Measurements from ENCODE around the gene PTTG1. TPM values are rescaled to one million over a fixed set of nuclear protein-coding genes. Genes with fewer than 3 reads are reported as not detected.

Gene PTTG1
- total and polyA plus RNA-seq, 4 donors = 36.9 to 53.8 (median 40.9) TPM

GRCh38 chr5:160450164-160450932, 28.7 kb downstream of the PTTG1 start:
- H3K27me3 ChIP-seq (ENCODE audit: control insufficient read depth, insufficient read depth, low read length) = no peaks in the 10 kb centered on the region
- H3K4me3 ChIP-seq (ENCODE audit: low read depth, low read length) = no peak overlapping the region
- no peaks in the 10 kb centered on the region for H3K4me1 ChIP-seq (ENCODE audit: control insufficient read depth, insufficient read depth, low read length)
- H3K9me3 ChIP-seq (ENCODE audit: control insufficient read depth, insufficient read depth, low read length) = no peaks in the 10 kb centered on the region
- WGBS (ENCODE audit: insufficient coverage) = 94% methylated on average over 3 of the region's 9 CpGs
- no peak overlapping the region for H3K27ac ChIP-seq (ENCODE audit: low read depth, low read length)
- H3K36me3 ChIP-seq (ENCODE audit: control insufficient read depth, insufficient read depth, low read length) = no peaks in the 10 kb centered on the region
- DNase-seq (ENCODE audit: low read depth in 4 of 6, low spot score in 6 of 6) = no peak

- H3K27ac ChIP-seq (ENCODE audit: low read depth, low read length) = no peak overlapping the region
- WGBS (ENCODE audit: insufficient coverage) = 96% methylated on average over 2 of the region's 2 CpGs
- H3K9me3 ChIP-seq (ENCODE audit: control insufficient read depth, insufficient read depth, low read length) = no peaks in the 10 kb centered on the region
- DNase-seq (ENCODE audit: low read depth in 4 of 6, low spot score in 6 of 6) = no peak
- H3K27me3 ChIP-seq (ENCODE audit: control insufficient read depth, insufficient read depth, low read length) = no peaks in the 10 kb centered on the region
- H3K4me3 ChIP-seq (ENCODE audit: low read depth, low read length) = no peak overlapping the region
- H3K4me1 ChIP-seq (ENCODE audit: control insufficient read depth, insufficient read depth, low read length) = no peaks in the 10 kb centered on the region
- no peaks in the 10 kb centered on the region for H3K36me3 ChIP-seq (ENCODE audit: control insufficient read depth, insufficient read depth, low read length)
These were observed 29.6 kb downstream of the PTTG1 start for GRCh38 chr5:160451281-160451680.

GRCh38 chr5:160452036-160452435, 30.4 kb downstream of the PTTG1 start:
- no peaks in the 10 kb centered on the region for H3K27me3 ChIP-seq (ENCODE audit: control insufficient read depth, insufficient read depth, low read length)
- DNase-seq (ENCODE audit: low read depth in 4 of 6, low spot score in 6 of 6) = no peak

GRCh38 chr5:160452795-160453194, 31.1 kb downstream of the PTTG1 start:
- H3K27me3 ChIP-seq (ENCODE audit: control insufficient read depth, insufficient read depth, low read length) = no peaks in the 10 kb centered on the region
- H3K27ac ChIP-seq (ENCODE audit: low read depth, low read length) = no peak overlapping the region
- no peaks in the 10 kb centered on the region for H3K36me3 ChIP-seq (ENCODE audit: control insufficient read depth, insufficient read depth, low read length)
- H3K4me3 ChIP-seq (ENCODE audit: low read depth, low read length) = no peak overlapping the region
- H3K4me1 ChIP-seq (ENCODE audit: control insufficient read depth, insufficient read depth, low read length) = no peaks in the 10 kb centered on the region
- 81% methylated on average over 5 of the region's 6 CpGs for whole genome bisulfite sequencing (ENCODE audit: insufficient coverage)
- no peaks in the 10 kb centered on the region for H3K9me3 ChIP-seq (ENCODE audit: control insufficient read depth, insufficient read depth, low read length)
- no peak for DNase-seq (ENCODE audit: low read depth in 4 of 6, low spot score in 6 of 6)

More at GRCh38 chr5:160452036-160452435, 30.4 kb downstream of the PTTG1 start:
- H3K9me3 ChIP-seq (ENCODE audit: control insufficient read depth, insufficient read depth, low read length) = no peaks in the 10 kb centered on the region
- no peaks in the 10 kb centered on the region for H3K36me3 ChIP-seq (ENCODE audit: control insufficient read depth, insufficient read depth, low read length)
- H3K4me1 ChIP-seq (ENCODE audit: control insufficient read depth, insufficient read depth, low read length) = no peaks in the 10 kb centered on the region
- no peak overlapping the region for H3K27ac ChIP-seq (ENCODE audit: low read depth, low read length)
- no peak overlapping the region for H3K4me3 ChIP-seq (ENCODE audit: low read depth, low read length)

- H3K36me3 ChIP-seq (ENCODE audit: control insufficient read depth, insufficient read depth, low read length) = no peaks in the 10 kb centered on the region
- no peaks in the 10 kb centered on the region for H3K27me3 ChIP-seq (ENCODE audit: control insufficient read depth, insufficient read depth, low read length)
- H3K27ac ChIP-seq (ENCODE audit: low read depth, low read length) = no peak overlapping the region
- no peak overlapping the region for H3K4me3 ChIP-seq (ENCODE audit: low read depth, low read length)
- DNase-seq (ENCODE audit: low read depth in 4 of 6, low spot score in 6 of 6) = no peak
- no peaks in the 10 kb centered on the region for H3K4me1 ChIP-seq (ENCODE audit: control insufficient read depth, insufficient read depth, low read length)
- no peaks in the 10 kb centered on the region for H3K9me3 ChIP-seq (ENCODE audit: control insufficient read depth, insufficient read depth, low read length)
- whole genome bisulfite sequencing (ENCODE audit: insufficient coverage) = 67% methylated on average over 1 of the region's 1 CpG
These were observed 32.1 kb downstream of the PTTG1 start for GRCh38 chr5:160453751-160454150.

- Histone ChIP-seq H3K36me3 (ENCODE audit: control insufficient read depth, insufficient read depth, low read length) (no peaks in the 10 kb centered on the region), H3K27me3 (ENCODE audit: control insufficient read depth, insufficient read depth, low read length) (no peaks in the 10 kb centered on the region), H3K4me3 (ENCODE audit: low read depth, low read length) (no peak overlapping the region), H3K27ac (ENCODE audit: low read depth, low read length) (no peak overlapping the region), H3K4me1 (ENCODE audit: control insufficient read depth, insufficient read depth, low read length) (no peaks in the 10 kb centered on the region), H3K9me3 (ENCODE audit: control insufficient read depth, insufficient read depth, low read length) (no peaks in the 10 kb centered on the region)
- no peak for DNase-seq (ENCODE audit: low read depth in 4 of 6, low spot score in 6 of 6)
- WGBS (ENCODE audit: insufficient coverage) = 100% methylated on average over 1 of the region's 4 CpGs
These were observed 33.9 kb downstream of the PTTG1 start for GRCh38 chr5:160455600-160455999.

- Histone ChIP-seq H3K36me3 (ENCODE audit: control insufficient read depth, insufficient read depth, low read length) (no peaks in the 10 kb centered on the region), H3K4me3 (ENCODE audit: low read depth, low read length) (no peak overlapping the region), H3K9me3 (ENCODE audit: control insufficient read depth, insufficient read depth, low read length) (no peaks in the 10 kb centered on the region), H3K27ac (ENCODE audit: low read depth, low read length) (no peak overlapping the region), H3K27me3 (ENCODE audit: control insufficient read depth, insufficient read depth, low read length) (no peaks in the 10 kb centered on the region), H3K4me1 (ENCODE audit: control insufficient read depth, insufficient read depth, low read length) (no peaks in the 10 kb centered on the region)
- WGBS (ENCODE audit: insufficient coverage) = 93% methylated on average over 8 of the region's 9 CpGs
- DNase-seq (ENCODE audit: low read depth in 4 of 6, low spot score in 6 of 6) = no peak
These were observed 35.0 kb downstream of the PTTG1 start for GRCh38 chr5:160456480-160457177.

GRCh38 chr5:160457252-160457651, 35.6 kb downstream of the PTTG1 start:
- no peak overlapping the region for H3K4me3 ChIP-seq (ENCODE audit: low read depth, low read length)
- no peak overlapping the region for H3K27ac ChIP-seq (ENCODE audit: low read depth, low read length)
- no peak for DNase-seq (ENCODE audit: low read depth in 4 of 6, low spot score in 6 of 6)
- no peaks in the 10 kb centered on the region for H3K27me3 ChIP-seq (ENCODE audit: control insufficient read depth, insufficient read depth, low read length)
- H3K36me3 ChIP-seq (ENCODE audit: control insufficient read depth, insufficient read depth, low read length) = no peaks in the 10 kb centered on the region
- no peaks in the 10 kb centered on the region for H3K4me1 ChIP-seq (ENCODE audit: control insufficient read depth, insufficient read depth, low read length)
- no CpG with 5 or more reads among the region's 5 CpGs for WGBS (ENCODE audit: insufficient coverage)
- H3K9me3 ChIP-seq (ENCODE audit: control insufficient read depth, insufficient read depth, low read length) = no peaks in the 10 kb centered on the region

- Histone ChIP-seq H3K27ac (ENCODE audit: low read depth, low read length) (peak overlapping the region; percentile 61), H3K27me3 (ENCODE audit: control insufficient read depth, insufficient read depth, low read length) (no peaks in the 10 kb centered on the region), H3K4me3 (ENCODE audit: low read depth, low read length) (no peak overlapping the region), H3K36me3 (ENCODE audit: control insufficient read depth, insufficient read depth, low read length) (no peaks in the 10 kb centered on the region), H3K4me1 (ENCODE audit: control insufficient read depth, insufficient read depth, low read length) (no peaks in the 10 kb centered on the region), H3K9me3 (ENCODE audit: control insufficient read depth, insufficient read depth, low read length) (no peaks in the 10 kb centered on the region)
- WGBS (ENCODE audit: insufficient coverage) = 75% methylated on average over 5 of the region's 8 CpGs
- DNase-seq (ENCODE audit: low read depth in 4 of 6, low spot score in 6 of 6) = no peak
These were observed 37.4 kb downstream of the PTTG1 start for GRCh38 chr5:160458806-160459800.

All from spinal cord (tissue), 10 donors.